GM21367 (cell line): Measurements from ENCODE around the gene SCRN1.
A peak's percentile ranks its signal among the peaks of the same experiment; 100 is the strongest.
"Not testable (repeated sequence)": the region's sequence is repeated elsewhere in the genome, so short reads cannot be mapped to it uniquely, and the experiment has no call there.

Experiments
- ATAC-seq: cut with Tn5 transposase; IDR thresholded peaks from one replicate; pipeline ENCODE4 v1.9.1; 2021; ENCODE audit not compliant: unreplicated experiment

Gene SCRN1

GRCh38 chr7:29970158-29970557 lies 19.4 kb downstream of the SCRN1 start:
- no peak for ATAC-seq

- no peak for ATAC-seq
Measured at GRCh38 chr7:29969738-29970137, 19.9 kb downstream of the SCRN1 start.

GRCh38 chr7:29968683-29969395 lies 20.8 kb downstream of the SCRN1 start:
- no peak for ATAC-seq

GRCh38 chr7:29965030-29965429 lies 24.6 kb downstream of the SCRN1 start:
- ATAC-seq, result no peak

GRCh38 chr7:29962035-29962434 lies 27.6 kb downstream of the SCRN1 start:
- no peak for ATAC-seq

- ATAC-seq, result not testable (repeated sequence)
Measured at GRCh38 chr7:29961611-29962010, 28.0 kb downstream of the SCRN1 start.

GRCh38 chr7:29958667-29959358 lies 30.8 kb downstream of the SCRN1 start:
- ATAC-seq, result no peak

GRCh38 chr7:29957521-29958310 lies 31.9 kb downstream of the SCRN1 start:
- no peak for ATAC-seq

- ATAC-seq, result no peak
Measured at GRCh38 chr7:29956487-29956836, 33.1 kb downstream of the SCRN1 start.

- peak; percentile 89 for ATAC-seq
Measured at GRCh38 chr7:29955799-29956486, 33.7 kb downstream of the SCRN1 start.

GRCh38 chr7:29955075-29955792 lies 34.4 kb downstream of the SCRN1 start:
- ATAC-seq, result no peak

GRCh38 chr7:29953726-29954347 lies 35.8 kb downstream of the SCRN1 start:
- no peak for ATAC-seq

- no peak for ATAC-seq
Measured at GRCh38 chr7:29951206-29951605, 38.4 kb downstream of the SCRN1 start.

GRCh38 chr7:29950480-29950879 lies 39.1 kb downstream of the SCRN1 start:
- no peak for ATAC-seq

- ATAC-seq, result no peak
Measured at GRCh38 chr7:29948587-29948986, 41.0 kb downstream of the SCRN1 start.

- ATAC-seq, result no peak
Measured at GRCh38 chr7:29946428-29947186, 43.0 kb downstream of the SCRN1 start.

GRCh38 chr7:29945259-29945809 lies 44.3 kb downstream of the SCRN1 start:
- ATAC-seq, result no peak

GRCh38 chr7:29940199-29940598 lies 49.4 kb downstream of the SCRN1 start:
- ATAC-seq, result no peak

- ATAC-seq, result no peak
Measured at GRCh38 chr7:29937132-29937531, 52.5 kb downstream of the SCRN1 start.
